Activated CD8-positive, alpha-beta T cell treated with anti-CD3 and anti-CD28 coated beads for 36 hours (primary cell): Measurements from ENCODE around the gene PIK3CB. TPM values are rescaled to one million over a fixed set of nuclear protein-coding genes. Genes with fewer than 3 reads are reported as not detected.
A peak's percentile ranks its signal among the peaks of the same experiment; 100 is the strongest.

ENCODE experiments used
- ATAC-seq: fragments of 200-7000 bp; cut with Tn5 transposase; one replicate; pipeline ENCODE4 v1.10.0; 2021; ENCODE audit warnings: mild to moderate bottlenecking, moderate library complexity
- CTCF ChIA-PET: fragments of 350-600 bp; sonication (Branson Sonifier 250); formaldehyde crosslinking; loops from one replicate; lab custom pipeline; 2021; ENCODE audit warnings: antibody characterized with exemption; lab: Charles Lee
- POLR2A ChIA-PET: fragments of 350-600 bp; sonication (Branson Sonifier 250); formaldehyde crosslinking; loops from one replicate; lab custom pipeline; 2021; ENCODE audit warnings: antibody characterized with exemption; lab: Charles Lee
- DNase-seq: peaks from one replicate; pipeline ENCODE4 v3.0.0-alpha.2; 2020
- H3K27ac Mint-ChIP-seq: one replicate; pipeline ENCODE4 v1.8.0; 2021; ENCODE audit warnings: mild to moderate bottlenecking, mixed read lengths
- H3K27me3 Mint-ChIP-seq: one replicate; pipeline ENCODE4 v1.8.0; 2021; ENCODE audit warnings: mixed read lengths
- H3K36me3 Mint-ChIP-seq: one replicate; pipeline ENCODE4 v1.8.0; 2021; ENCODE audit warnings: low read depth, mixed read lengths
- H3K4me1 Mint-ChIP-seq: one replicate; pipeline ENCODE4 v1.8.0; 2021; ENCODE audit warnings: low read depth, mixed read lengths
- H3K4me3 Mint-ChIP-seq: one replicate; pipeline ENCODE4 v1.8.0; 2021; ENCODE audit warnings: mild to moderate bottlenecking, moderate library complexity, mixed read lengths
- H3K9me3 Mint-ChIP-seq: one replicate; pipeline ENCODE4 v1.8.0; 2021; ENCODE audit warnings: mixed read lengths
- intact Hi-C: fragments of 100-400 bp; cut with micrococcal nuclease; formaldehyde crosslinking; loops from one replicate; pipeline ENCODE4 v1.10.0; 2022
- total RNA-seq, 2 experiments: library from RNA; stranded (reverse); gene quantifications; one replicate each; pipeline ENCODE4 v1.2.3, GENCODE V29; 2021
- TF ChIP-seq, protein P1 (sequence below): fragments of 200-600 bp; IDR thresholded peaks from one replicate; pipeline ENCODE4 v1.8.0; 2022; ENCODE audit warnings: antibody characterized with exemption, mild to moderate bottlenecking

Gene PIK3CB
- total RNA-seq, 2 experiments from 2014 or later, result 12.4 to 13.4 TPM

DNA sequence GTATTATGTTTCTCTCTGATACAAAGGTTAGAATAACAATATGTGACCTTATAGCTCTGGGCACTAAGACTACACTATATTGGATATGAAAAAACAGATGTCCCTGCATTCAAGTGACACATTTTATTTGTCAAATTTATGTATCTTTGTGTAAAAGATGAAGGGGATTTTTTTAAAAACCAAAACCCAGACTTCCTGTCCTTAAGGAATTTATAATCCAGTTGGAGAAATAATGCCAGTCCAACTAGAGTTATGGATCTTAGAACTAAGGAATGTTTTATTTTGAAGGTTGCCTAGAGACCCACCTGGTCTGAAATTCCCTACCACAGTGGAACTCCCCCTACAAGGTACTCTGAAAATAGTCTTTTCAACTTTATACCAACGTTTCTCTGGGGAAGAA lies 33.3 kb upstream of the PIK3CB start:
- Mint-ChIP-seq H3K27ac (no peak overlapping the region), H3K4me1 (no peaks in the 10 kb centered on the region), H3K9me3 (no peaks in the 10 kb centered on the region), H3K4me3 (no peak overlapping the region), H3K36me3 (no peaks in the 10 kb centered on the region), H3K27me3 (no peaks in the 10 kb centered on the region)
- ChIA-PET CTCF (no interaction called here), POLR2A (no interaction called here)
- TF ChIP-seq, protein P1, sequence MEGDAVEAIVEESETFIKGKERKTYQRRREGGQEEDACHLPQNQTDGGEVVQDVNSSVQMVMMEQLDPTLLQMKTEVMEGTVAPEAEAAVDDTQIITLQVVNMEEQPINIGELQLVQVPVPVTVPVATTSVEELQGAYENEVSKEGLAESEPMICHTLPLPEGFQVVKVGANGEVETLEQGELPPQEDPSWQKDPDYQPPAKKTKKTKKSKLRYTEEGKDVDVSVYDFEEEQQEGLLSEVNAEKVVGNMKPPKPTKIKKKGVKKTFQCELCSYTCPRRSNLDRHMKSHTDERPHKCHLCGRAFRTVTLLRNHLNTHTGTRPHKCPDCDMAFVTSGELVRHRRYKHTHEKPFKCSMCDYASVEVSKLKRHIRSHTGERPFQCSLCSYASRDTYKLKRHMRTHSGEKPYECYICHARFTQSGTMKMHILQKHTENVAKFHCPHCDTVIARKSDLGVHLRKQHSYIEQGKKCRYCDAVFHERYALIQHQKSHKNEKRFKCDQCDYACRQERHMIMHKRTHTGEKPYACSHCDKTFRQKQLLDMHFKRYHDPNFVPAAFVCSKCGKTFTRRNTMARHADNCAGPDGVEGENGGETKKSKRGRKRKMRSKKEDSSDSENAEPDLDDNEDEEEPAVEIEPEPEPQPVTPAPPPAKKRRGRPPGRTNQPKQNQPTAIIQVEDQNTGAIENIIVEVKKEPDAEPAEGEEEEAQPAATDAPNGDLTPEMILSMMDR, result no peak
- ATAC-seq, result no peak
- DNase-seq, result no peak
- intact Hi-C loops, result no loop called here

DNA sequence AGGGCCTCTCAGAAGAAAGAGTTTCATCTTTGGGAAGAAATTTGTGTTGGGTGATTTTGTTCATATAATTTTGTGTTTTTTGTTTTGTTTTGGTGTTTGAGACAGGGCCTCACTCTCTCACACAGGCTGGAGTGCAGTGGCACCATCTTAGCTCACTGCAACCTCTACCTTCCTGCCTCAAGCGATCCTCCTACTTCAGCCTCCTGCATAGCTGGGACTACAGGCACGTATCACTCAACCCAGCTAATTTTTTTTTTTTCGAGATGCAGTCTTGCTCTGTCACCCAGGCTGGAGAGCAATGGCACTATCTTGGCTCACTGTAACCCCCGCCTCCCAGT lies 29.0 kb upstream of the PIK3CB start:
- no peak for DNase-seq
- ChIA-PET CTCF (interaction anchor here (1.3 kb wide), 1 partner anchor 52 kb away, joined by 5 read pairs; no protein-coding TSS in a partner anchor), POLR2A (no interaction called here)
- TF ChIP-seq, protein P1, result no peak
- Mint-ChIP-seq H3K36me3 (no peaks in the 10 kb centered on the region), H3K4me3 (no peak overlapping the region), H3K27ac (no peak overlapping the region), H3K4me1 (no peaks in the 10 kb centered on the region), H3K27me3 (no peaks in the 10 kb centered on the region), H3K9me3 (no peaks in the 10 kb centered on the region)
- intact Hi-C loops, result no loop called here
- ATAC-seq, result no peak

DNA sequence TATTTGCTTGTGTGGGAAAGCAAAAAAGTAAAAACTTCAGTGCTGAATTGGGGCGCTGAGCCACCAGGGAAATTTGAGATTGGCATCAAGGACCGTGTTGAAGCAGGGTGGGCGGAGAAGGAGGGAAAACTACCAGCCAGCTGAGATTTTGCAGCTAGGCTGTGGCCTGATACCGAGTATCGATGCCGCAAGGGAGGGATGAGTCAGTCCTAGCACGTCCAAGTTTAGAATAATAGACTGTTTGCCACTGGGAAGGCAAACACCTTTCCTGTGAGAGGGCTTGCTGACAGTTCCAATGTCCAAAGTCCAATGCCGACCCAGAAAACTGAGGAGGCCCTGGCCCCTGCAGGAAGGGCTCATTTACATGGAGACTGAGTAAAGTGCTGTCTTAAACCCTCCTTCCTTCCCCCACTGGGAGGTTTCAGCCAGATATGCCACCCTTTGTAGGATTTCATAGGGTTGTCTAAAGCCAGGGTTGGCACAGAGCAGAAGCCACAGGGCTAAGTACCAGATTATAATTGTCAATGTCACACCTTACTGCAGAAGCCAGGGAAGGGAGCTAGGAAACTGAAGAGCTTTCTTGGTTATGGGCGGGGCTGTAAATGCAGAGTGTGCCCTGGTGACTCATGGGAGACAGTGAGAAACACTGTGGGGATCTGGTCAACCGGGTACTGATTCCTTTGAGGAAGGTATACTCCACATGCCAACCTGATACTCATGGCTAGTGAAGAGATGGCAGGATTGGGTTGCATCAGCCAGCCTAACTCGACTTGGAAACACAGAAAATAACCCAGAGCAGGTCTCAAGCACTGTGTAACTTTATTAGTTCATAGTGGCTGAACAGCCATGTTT lies 28.4 kb upstream of the PIK3CB start:
- Mint-ChIP-seq H3K27ac (no peak overlapping the region), H3K9me3 (no peaks in the 10 kb centered on the region), H3K4me3 (no peak overlapping the region), H3K27me3 (no peaks in the 10 kb centered on the region), H3K4me1 (no peaks in the 10 kb centered on the region), H3K36me3 (no peaks in the 10 kb centered on the region)
- POLR2A ChIA-PET, result no interaction called here
- TF ChIP-seq, protein P1, result no peak
- DNase-seq (peak; percentile 13), ATAC-seq (peak; percentile 62)
- intact Hi-C loops, result no loop called here
- CTCF ChIA-PET, result interaction anchor here (1.3 kb wide), 1 partner anchor 53 kb away, joined by 5 read pairs; no protein-coding TSS in a partner anchor

DNA sequence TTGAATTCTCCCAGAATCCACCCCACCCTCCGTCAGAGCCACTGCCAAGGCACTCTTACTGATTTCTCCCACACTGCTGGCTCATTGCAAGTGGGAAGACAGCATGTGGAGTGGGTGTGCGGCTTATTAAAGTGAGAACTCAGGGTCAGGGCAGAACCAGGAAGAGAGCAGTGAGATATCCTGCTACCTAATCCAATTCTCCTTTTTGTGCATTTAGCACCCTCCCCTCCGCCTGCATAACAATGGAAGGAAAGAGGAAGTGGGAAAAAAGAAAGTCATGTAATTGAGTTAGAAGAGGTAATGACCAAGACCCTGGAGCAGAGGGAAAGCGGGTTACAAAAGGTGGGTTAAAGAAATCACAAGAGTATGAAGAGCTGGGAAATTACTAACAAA lies 27.8 kb upstream of the PIK3CB start:
- DNase-seq, result no peak
- H3K36me3 Mint-ChIP-seq, result no peaks in the 10 kb centered on the region
- intact Hi-C loops, result no loop called here
- H3K4me3 Mint-ChIP-seq, result no peak overlapping the region
- H3K27me3 Mint-ChIP-seq, result no peaks in the 10 kb centered on the region
- H3K27ac Mint-ChIP-seq, result no peak overlapping the region
- no peak for ATAC-seq
- H3K9me3 Mint-ChIP-seq, result no peaks in the 10 kb centered on the region
- ChIA-PET POLR2A (no interaction called here), CTCF (interaction anchor here (1.3 to 2.5 kb wide), 2 partner anchors 53 kb away, joined by 5 to 8 read pairs; no protein-coding TSS in a partner anchor)
- no peaks in the 10 kb centered on the region for H3K4me1 Mint-ChIP-seq
- TF ChIP-seq, protein P1, result no peak

DNA sequence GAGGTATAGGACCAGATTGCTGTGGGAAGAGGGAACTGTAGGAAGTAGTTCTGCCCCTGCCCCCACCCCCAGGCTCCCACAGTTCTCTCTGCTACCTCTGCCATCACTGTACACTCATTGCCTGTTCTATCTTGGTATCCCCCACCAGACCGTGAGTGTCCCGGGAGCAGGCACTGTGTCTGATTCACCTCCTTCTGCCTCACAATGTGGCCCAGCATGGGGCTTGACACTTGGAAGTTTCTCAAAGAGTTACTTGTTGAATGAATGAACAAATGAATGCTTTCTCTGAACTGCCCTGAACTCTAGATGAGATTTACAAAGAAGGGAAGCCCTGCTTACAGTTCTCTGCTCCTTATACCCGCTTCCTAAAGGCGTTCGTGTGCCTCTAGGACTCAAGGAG lies 27.1 kb upstream of the PIK3CB start:
- Mint-ChIP-seq H3K9me3 (no peaks in the 10 kb centered on the region), H3K27ac (no peak overlapping the region)
- CTCF ChIA-PET, result interaction anchor here (0.9 to 2.5 kb wide), 2 partner anchors 54 to 62 kb away, joined by 3 to 8 read pairs; no protein-coding TSS in a partner anchor

More for the DNA sequence above, 27.1 kb upstream of the PIK3CB start:
- TF ChIP-seq, protein P1, result no peak
- H3K27me3 Mint-ChIP-seq, result no peaks in the 10 kb centered on the region
- POLR2A ChIA-PET, result no interaction called here
- intact Hi-C loops, result no loop called here
- DNase-seq (no peak), ATAC-seq (no peak)
- no peaks in the 10 kb centered on the region for H3K4me1 Mint-ChIP-seq
- no peak overlapping the region for H3K4me3 Mint-ChIP-seq
- no peaks in the 10 kb centered on the region for H3K36me3 Mint-ChIP-seq
